MM.1S (cell line): ENCODE data around the gene MCF2L2.

Experiments
- DNase-seq: peaks from one replicate; pipeline ENCODE4 v3.0.0-alpha.2; 2015
- H2AFZ ChIP-seq: fragments of 300-600 bp; sonication (generic); 2 replicates; pipeline ENCODE4 v1.6.0; 2016; ENCODE audit warnings: antibody characterized with exemption, low read length
- H3F3A ChIP-seq: fragments of 300-600 bp; sonication (generic); 2 replicates; pipeline ENCODE4 v1.6.1; 2016; ENCODE audit warnings: mild to moderate bottlenecking, antibody characterized with exemption, low read length, moderate library complexity, mixed read lengths; ENCODE audit not compliant: insufficient read depth
- H3K27ac ChIP-seq: fragments of 300-600 bp; sonication (generic); 2 replicates; pipeline ENCODE4 v1.5.1; 2016; ENCODE audit warnings: mild to moderate bottlenecking, low read length
- H3K27me3 ChIP-seq: fragments of 300-600 bp; sonication (generic); replicated peaks from 2 replicates; pipeline ENCODE4 v1.6.0; 2016; ENCODE audit warnings: low read length; ENCODE audit not compliant: insufficient read depth
- H3K36me3 ChIP-seq: fragments of 300-600 bp; sonication (generic); replicated peaks from 2 replicates; pipeline ENCODE4 v1.6.1; 2016; ENCODE audit warnings: mild to moderate bottlenecking, low read length, mixed read lengths; ENCODE audit not compliant: insufficient read depth
- H3K4me1 ChIP-seq: fragments of 300-600 bp; sonication (generic); 2 replicates; pipeline ENCODE4 v1.6.1; 2016; ENCODE audit warnings: low read length, mixed read lengths
- H3K4me2 ChIP-seq: fragments of 300-600 bp; sonication (generic); 2 replicates; pipeline ENCODE4 v1.6.0; 2016; ENCODE audit warnings: low read depth, low read length
- H3K4me3 ChIP-seq: fragments of 300-600 bp; sonication (generic); 2 replicates; pipeline ENCODE4 v1.5.1; 2016; ENCODE audit warnings: low read length, mixed read lengths
- H3K79me2 ChIP-seq: fragments of 300-600 bp; sonication (generic); 2 replicates; pipeline ENCODE4 v1.6.1; 2016; ENCODE audit warnings: mixed run types, low read length, mixed read lengths
- H3K9ac ChIP-seq: fragments of 300-600 bp; sonication (generic); 2 replicates; pipeline ENCODE4 v1.6.1; 2016; ENCODE audit warnings: low read length, mixed read lengths
- H3K9me2 ChIP-seq: fragments of 300-600 bp; sonication (generic); replicated peaks from 2 replicates; pipeline ENCODE4 v1.6.1; 2016; ENCODE audit warnings: mild to moderate bottlenecking, low read length, mixed read lengths; ENCODE audit not compliant: insufficient read depth
- H3K9me3 ChIP-seq: fragments of 300-600 bp; sonication (generic); replicated peaks from 2 replicates; pipeline ENCODE4 v1.6.1; 2016; ENCODE audit warnings: mild to moderate bottlenecking, low read length, mixed read lengths; ENCODE audit not compliant: insufficient read depth
- H4K20me1 ChIP-seq: fragments of 300-600 bp; sonication (generic); 2 replicates; pipeline ENCODE4 v1.6.1; 2016; ENCODE audit warnings: mild to moderate bottlenecking, low read length, moderate library complexity, mixed read lengths; ENCODE audit not compliant: insufficient read depth
- CTCF ChIP-seq: fragments of 300-600 bp; sonication (generic); IDR thresholded peaks from 2 replicates; pipeline ENCODE4 v1.5.1; 2016; ENCODE audit warnings: antibody characterized with exemption, low read length, mixed read lengths
- EZH2 ChIP-seq: fragments of 300-600 bp; sonication (generic); optimal IDR thresholded peaks from 2 replicates; pipeline ENCODE3; 2017; ENCODE audit warnings: low read depth, mild to moderate bottlenecking, antibody characterized with exemption, low read length, mixed read lengths
- EZH2phosphoT487 ChIP-seq: fragments of 300-600 bp; sonication (generic); IDR thresholded peaks from 2 replicates; pipeline ENCODE4 v1.6.1; 2018; ENCODE audit warnings: antibody characterized with exemption, low read length

Gene MCF2L2

DNA sequence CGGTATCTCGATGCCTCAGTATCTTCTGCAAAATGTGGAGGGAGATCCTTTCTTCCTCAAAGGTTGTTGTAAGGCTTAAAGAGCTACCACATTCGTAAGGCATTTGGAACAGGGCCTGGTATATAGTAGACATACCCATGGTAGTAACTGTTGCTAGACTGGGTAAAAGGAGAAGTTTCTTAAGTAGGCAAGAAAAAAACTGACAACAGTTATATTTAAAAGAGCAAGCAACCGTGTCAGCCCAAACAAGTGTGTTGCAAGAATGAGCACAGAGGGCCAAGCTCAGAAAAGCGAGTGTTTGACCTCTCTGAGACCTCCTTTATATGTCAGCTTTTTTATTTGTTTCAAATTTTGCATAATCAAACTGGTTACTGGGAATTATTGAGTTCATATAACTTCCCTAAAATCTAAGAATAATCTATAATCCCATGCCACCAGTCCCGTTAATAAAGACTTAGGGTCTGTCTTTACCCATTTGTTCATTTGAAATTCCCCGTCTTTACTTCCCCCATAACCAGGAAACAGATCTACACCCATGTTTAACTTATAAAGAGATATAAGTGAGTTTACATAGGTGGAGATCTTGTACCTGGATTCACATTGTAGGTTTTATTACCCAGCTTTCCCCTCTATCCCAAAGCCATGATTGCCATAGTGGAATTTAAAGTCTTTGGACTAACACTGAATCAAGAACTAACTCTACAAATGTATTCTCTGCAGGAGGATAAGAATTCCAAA lies 168.1 kb downstream of the MCF2L2 start:
- no peak overlapping the region for H3K9ac ChIP-seq
- no peak overlapping the region for H3K27ac ChIP-seq
- no peaks in the 10 kb centered on the region for H3K9me2 ChIP-seq
- H3F3A ChIP-seq, result no peaks in the 10 kb centered on the region
- no peaks in the 10 kb centered on the region for H3K27me3 ChIP-seq
- H3K4me3 ChIP-seq, result no peak overlapping the region
- no peaks in the 10 kb centered on the region for H3K36me3 ChIP-seq
- H2AFZ ChIP-seq, result no peak overlapping the region
- H3K9me3 ChIP-seq, result no peaks in the 10 kb centered on the region
- no peaks in the 10 kb centered on the region for H4K20me1 ChIP-seq
- no peaks in the 10 kb centered on the region for H3K4me1 ChIP-seq
- H3K79me2 ChIP-seq, result no peaks in the 10 kb centered on the region
- H3K4me2 ChIP-seq, result no peak overlapping the region
- no peak for TF ChIP-seq EZH2
- TF ChIP-seq EZH2phosphoT487, result no peak
- no peak for TF ChIP-seq CTCF
- DNase-seq, result no peak

DNA sequence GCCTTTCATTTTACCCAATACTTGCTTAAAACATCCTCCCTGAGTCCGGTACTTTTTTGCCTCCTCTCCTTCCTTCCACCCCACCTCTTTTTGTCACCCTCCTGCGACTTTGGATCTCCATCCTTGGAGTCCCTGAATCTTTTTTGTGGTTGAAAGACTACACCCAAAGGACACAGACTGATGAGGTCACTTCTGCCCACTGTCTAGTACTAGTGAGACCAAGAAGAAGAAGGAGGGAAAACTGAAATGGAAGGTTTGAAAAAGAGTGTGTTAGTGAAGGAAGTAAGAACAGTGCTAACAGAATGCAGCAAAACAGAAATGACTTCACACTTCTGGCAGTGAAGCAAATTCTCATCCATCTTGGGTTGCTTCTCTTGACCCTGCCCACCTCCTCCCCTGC lies 168.8 kb downstream of the MCF2L2 start:
- Histone ChIP-seq H3K79me2 (no peaks in the 10 kb centered on the region), H4K20me1 (no peaks in the 10 kb centered on the region), H3K4me1 (no peaks in the 10 kb centered on the region), H3K9me2 (no peaks in the 10 kb centered on the region), H3F3A (no peaks in the 10 kb centered on the region), H3K27ac (no peak overlapping the region), H3K4me2 (no peak overlapping the region), H3K36me3 (no peaks in the 10 kb centered on the region), H3K27me3 (no peaks in the 10 kb centered on the region), H3K9me3 (no peaks in the 10 kb centered on the region), H2AFZ (no peak overlapping the region), H3K9ac (no peak overlapping the region), H3K4me3 (no peak overlapping the region)
- DNase-seq, result no peak
- no peak for TF ChIP-seq CTCF
- no peak for TF ChIP-seq EZH2
- no peak for TF ChIP-seq EZH2phosphoT487

DNA sequence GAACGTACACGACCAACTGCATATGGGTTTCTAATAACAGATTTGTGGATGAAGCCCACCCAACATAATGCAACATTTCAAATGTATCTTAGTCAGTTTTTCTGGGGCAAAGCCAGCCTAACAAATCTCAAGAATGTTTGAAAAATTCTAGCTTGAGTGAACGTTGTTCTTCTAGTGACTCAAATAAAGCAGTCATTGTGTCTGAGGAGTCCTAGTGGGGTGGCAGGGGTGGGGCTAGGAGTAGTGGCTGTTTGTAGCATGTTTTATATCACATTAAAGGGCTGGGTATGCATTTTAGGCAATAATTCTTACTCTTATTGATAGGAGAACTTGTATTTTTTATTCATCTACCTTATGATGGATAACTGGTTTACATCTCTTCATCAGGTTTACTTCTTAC lies 169.3 kb downstream of the MCF2L2 start:
- H3K36me3 ChIP-seq, result no peaks in the 10 kb centered on the region
- H3K9ac ChIP-seq, result no peak overlapping the region
- no peak for TF ChIP-seq CTCF
- TF ChIP-seq EZH2phosphoT487, result no peak
- TF ChIP-seq EZH2, result no peak

More for the DNA sequence above, 169.3 kb downstream of the MCF2L2 start:
- Histone ChIP-seq H4K20me1 (no peaks in the 10 kb centered on the region), H3K27me3 (no peaks in the 10 kb centered on the region), H3K4me3 (no peak overlapping the region), H3F3A (no peaks in the 10 kb centered on the region), H3K27ac (no peak overlapping the region), H3K4me2 (no peak overlapping the region), H2AFZ (no peak overlapping the region), H3K9me2 (no peaks in the 10 kb centered on the region), H3K4me1 (no peaks in the 10 kb centered on the region), H3K9me3 (no peaks in the 10 kb centered on the region), H3K79me2 (no peaks in the 10 kb centered on the region)
- DNase-seq, result no peak
